Gastroesophageal sphincter (tissue), 3 donors: ENCODE results near the gene KLF3.

Source experiments
- EP300 ChIP-seq: sonication (generic); formaldehyde crosslinking; IDR thresholded peaks from one replicate; pipeline ENCODE4 v1.6.1; 2017; ENCODE audit warnings: antibody characterized with exemption, mild to moderate bottlenecking
- POLR2AphosphoS5 ChIP-seq: sonication (generic); formaldehyde crosslinking; IDR thresholded peaks from one replicate; pipeline ENCODE4 v1.6.1; 2017; ENCODE audit warnings: antibody characterized with exemption
- TF ChIP-seq, protein P1 (sequence below), 4 experiments: fragments of 200-600 bp in 2 of 4; fragments of 450-650 bp in 2 of 4; sonication (generic) in 1 of 4; IDR thresholded peaks; one replicate each; pipeline ENCODE4 v1.5.1; 2017 to 2019; ENCODE audit warnings: antibody characterized with exemption in 4 of 4, mild to moderate bottlenecking in 2 of 4, moderate library complexity in 2 of 4

DNA sequence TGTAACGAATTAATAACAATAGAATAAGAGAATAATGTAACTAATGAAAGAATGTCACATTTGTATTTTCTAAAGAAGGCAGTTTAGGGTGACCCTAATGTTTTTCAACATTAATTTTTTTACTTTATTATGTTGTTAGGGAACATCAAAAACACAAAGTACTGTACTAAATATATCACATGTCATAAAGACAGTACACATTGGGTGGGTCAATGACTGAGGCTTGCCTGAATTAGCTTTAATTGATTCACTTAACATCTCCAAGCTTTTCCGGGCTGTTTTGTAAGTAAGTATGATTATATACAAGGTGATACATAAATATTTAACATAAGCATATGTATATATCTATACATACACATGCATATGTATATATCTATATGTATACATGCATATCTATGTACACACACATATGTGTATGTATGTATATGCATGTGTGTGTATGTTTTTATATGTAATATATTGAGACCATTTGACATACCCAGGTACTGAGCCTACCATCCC, 43.4 kb upstream of the KLF3 start:
- TF ChIP-seq EP300 (no peak), POLR2AphosphoS5 (no peak)
- TF ChIP-seq, protein P1, sequence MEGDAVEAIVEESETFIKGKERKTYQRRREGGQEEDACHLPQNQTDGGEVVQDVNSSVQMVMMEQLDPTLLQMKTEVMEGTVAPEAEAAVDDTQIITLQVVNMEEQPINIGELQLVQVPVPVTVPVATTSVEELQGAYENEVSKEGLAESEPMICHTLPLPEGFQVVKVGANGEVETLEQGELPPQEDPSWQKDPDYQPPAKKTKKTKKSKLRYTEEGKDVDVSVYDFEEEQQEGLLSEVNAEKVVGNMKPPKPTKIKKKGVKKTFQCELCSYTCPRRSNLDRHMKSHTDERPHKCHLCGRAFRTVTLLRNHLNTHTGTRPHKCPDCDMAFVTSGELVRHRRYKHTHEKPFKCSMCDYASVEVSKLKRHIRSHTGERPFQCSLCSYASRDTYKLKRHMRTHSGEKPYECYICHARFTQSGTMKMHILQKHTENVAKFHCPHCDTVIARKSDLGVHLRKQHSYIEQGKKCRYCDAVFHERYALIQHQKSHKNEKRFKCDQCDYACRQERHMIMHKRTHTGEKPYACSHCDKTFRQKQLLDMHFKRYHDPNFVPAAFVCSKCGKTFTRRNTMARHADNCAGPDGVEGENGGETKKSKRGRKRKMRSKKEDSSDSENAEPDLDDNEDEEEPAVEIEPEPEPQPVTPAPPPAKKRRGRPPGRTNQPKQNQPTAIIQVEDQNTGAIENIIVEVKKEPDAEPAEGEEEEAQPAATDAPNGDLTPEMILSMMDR (IDR thresholded peaks at IDR 0.05), result no peak
